OCI-LY1 (cell line): ENCODE data around the gene CD93.

Source experiments
- H2AFZ ChIP-seq: fragments of 200-600 bp; sonication (generic), shearing (Covaris generic); 2 replicates; pipeline ENCODE4 v1.6.0; 2014; ENCODE audit warnings: antibody characterized with exemption, mild to moderate bottlenecking, low read length
- H3F3A ChIP-seq: fragments of 200-600 bp; sonication (generic), shearing (Covaris generic); 2 replicates; pipeline ENCODE4 v1.6.0; 2014; ENCODE audit warnings: mild to moderate bottlenecking, antibody characterized with exemption, low read length, moderate library complexity; ENCODE audit not compliant: insufficient read depth
- H3K27ac ChIP-seq: fragments of 200-600 bp; sonication (generic); 2 replicates; pipeline ENCODE4 v1.5.1; 2014; ENCODE audit warnings: low read length, mixed run types, mild to moderate bottlenecking, low read depth; ENCODE audit not compliant: poor library complexity, severe bottlenecking
- H3K27me3 ChIP-seq: fragments of 200-600 bp; sonication (generic); 2 replicates; pipeline ENCODE4 v1.6.0; 2014; ENCODE audit warnings: antibody characterized with exemption, mild to moderate bottlenecking, low read length, moderate library complexity; ENCODE audit not compliant: insufficient read depth
- H3K36me3 ChIP-seq: fragments of 200-600 bp; sonication (generic); 2 replicates; pipeline ENCODE4 v1.6.1; 2014; ENCODE audit warnings: mild to moderate bottlenecking, antibody characterized with exemption, low read length, moderate library complexity, mixed read lengths; ENCODE audit not compliant: insufficient read depth
- H3K4me1 ChIP-seq: fragments of 200-600 bp; sonication (generic); 2 replicates; pipeline ENCODE4 v1.5.1; 2014; ENCODE audit warnings: mild to moderate bottlenecking, low read length, moderate library complexity; ENCODE audit not compliant: insufficient read depth, severe bottlenecking
- H3K4me2 ChIP-seq: fragments of 200-600 bp; sonication (generic), shearing (Covaris generic); 2 replicates; pipeline ENCODE4 v1.6.1; 2014; ENCODE audit warnings: low read length
- H3K4me3 ChIP-seq: fragments of 200-600 bp; sonication (generic); 2 replicates; pipeline ENCODE4 v1.5.1; 2014; ENCODE audit warnings: low read length, low read depth, mild to moderate bottlenecking, mixed read lengths; ENCODE audit not compliant: poor library complexity, severe bottlenecking
- H3K79me2 ChIP-seq: fragments of 200-600 bp; shearing (Covaris generic); 2 replicates; pipeline ENCODE4 v1.6.1; 2016; ENCODE audit warnings: mixed run types, low read length, mixed read lengths; ENCODE audit not compliant: insufficient read depth
- H3K9ac ChIP-seq: fragments of 200-600 bp; sonication (generic), shearing (Covaris generic); 2 replicates; pipeline ENCODE4 v1.6.1; 2014; ENCODE audit warnings: mild to moderate bottlenecking, low read length, mixed read lengths
- H3K9me2 ChIP-seq: fragments of 200-600 bp; sonication (generic), shearing (Covaris generic); 2 replicates; pipeline ENCODE4 v1.6.1; 2014; ENCODE audit warnings: low read depth, mild to moderate bottlenecking, low read length, mixed read lengths
- H3K9me3 ChIP-seq: fragments of 200-600 bp; shearing (Covaris generic); 2 replicates; pipeline ENCODE4 v1.6.1; 2014; ENCODE audit warnings: low read length, mixed read lengths
- H4K20me1 ChIP-seq: fragments of 200-600 bp; sonication (generic), shearing (Covaris generic); 2 replicates; pipeline ENCODE4 v1.6.0; 2016; ENCODE audit warnings: mild to moderate bottlenecking, low read length; ENCODE audit not compliant: insufficient read depth
- EZH2 ChIP-seq: fragments of 200-600 bp; sonication (generic), shearing (Covaris generic); IDR thresholded peaks from 2 replicates; pipeline ENCODE4 v1.8.0; 2017; ENCODE audit warnings: borderline replicate concordance, mixed run types, mild to moderate bottlenecking, antibody characterized with exemption, low read length, moderate library complexity, mixed read lengths
- TF ChIP-seq, protein P1 (sequence below): fragments of 200-600 bp; sonication (generic), shearing (Covaris generic); IDR thresholded peaks from 2 replicates; pipeline ENCODE4 v1.5.1; 2017; ENCODE audit warnings: mild to moderate bottlenecking, antibody characterized with exemption, low read length, moderate library complexity, mixed read lengths

CD93 gene

GRCh38 chr20:23081263-23081819, 4.8 kb downstream of the CD93 start:
- Histone ChIP-seq H3K36me3 (no peaks in the 10 kb centered on the region), H3K9me3 (no peaks in the 10 kb centered on the region), H3K4me2 (no peak overlapping the region), H3K9ac (no peak overlapping the region), H3K27me3 (no peaks in the 10 kb centered on the region), H4K20me1 (no peaks in the 10 kb centered on the region), H3K4me1 (no peaks in the 10 kb centered on the region), H2AFZ (no peak overlapping the region), H3K4me3 (no peak overlapping the region), H3K27ac (no peak overlapping the region), H3K9me2 (no peaks in the 10 kb centered on the region), H3K79me2 (no peaks in the 10 kb centered on the region), H3F3A (no peaks in the 10 kb centered on the region)
- no peak for TF ChIP-seq EZH2
- TF ChIP-seq, protein P1, sequence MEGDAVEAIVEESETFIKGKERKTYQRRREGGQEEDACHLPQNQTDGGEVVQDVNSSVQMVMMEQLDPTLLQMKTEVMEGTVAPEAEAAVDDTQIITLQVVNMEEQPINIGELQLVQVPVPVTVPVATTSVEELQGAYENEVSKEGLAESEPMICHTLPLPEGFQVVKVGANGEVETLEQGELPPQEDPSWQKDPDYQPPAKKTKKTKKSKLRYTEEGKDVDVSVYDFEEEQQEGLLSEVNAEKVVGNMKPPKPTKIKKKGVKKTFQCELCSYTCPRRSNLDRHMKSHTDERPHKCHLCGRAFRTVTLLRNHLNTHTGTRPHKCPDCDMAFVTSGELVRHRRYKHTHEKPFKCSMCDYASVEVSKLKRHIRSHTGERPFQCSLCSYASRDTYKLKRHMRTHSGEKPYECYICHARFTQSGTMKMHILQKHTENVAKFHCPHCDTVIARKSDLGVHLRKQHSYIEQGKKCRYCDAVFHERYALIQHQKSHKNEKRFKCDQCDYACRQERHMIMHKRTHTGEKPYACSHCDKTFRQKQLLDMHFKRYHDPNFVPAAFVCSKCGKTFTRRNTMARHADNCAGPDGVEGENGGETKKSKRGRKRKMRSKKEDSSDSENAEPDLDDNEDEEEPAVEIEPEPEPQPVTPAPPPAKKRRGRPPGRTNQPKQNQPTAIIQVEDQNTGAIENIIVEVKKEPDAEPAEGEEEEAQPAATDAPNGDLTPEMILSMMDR, result no peak

DNA sequence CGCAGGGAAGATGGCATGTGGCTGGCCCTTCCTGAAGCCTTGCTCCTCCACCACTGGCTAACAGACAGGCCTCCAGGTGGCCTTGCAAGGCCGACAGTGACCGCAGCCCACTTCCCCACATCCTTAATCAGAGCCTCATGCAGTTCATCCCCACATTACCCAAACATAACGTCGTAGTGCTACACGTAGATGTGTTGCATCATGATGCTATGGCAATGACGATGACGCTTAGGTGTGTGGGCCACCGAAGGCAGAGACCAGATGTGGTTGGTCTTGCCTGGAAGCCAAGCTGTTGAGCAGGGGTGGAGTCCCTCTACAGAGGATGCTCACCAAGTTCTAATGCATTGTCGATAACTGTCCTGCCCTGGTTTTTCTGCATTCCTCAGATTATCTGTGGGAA, 5.6 kb downstream of the CD93 start:
- no peak overlapping the region for H3K9ac ChIP-seq
- H3K9me2 ChIP-seq, result no peaks in the 10 kb centered on the region
- H3F3A ChIP-seq, result no peaks in the 10 kb centered on the region
- H3K27ac ChIP-seq, result no peak overlapping the region
- H3K4me2 ChIP-seq, result no peak overlapping the region
- no peak overlapping the region for H2AFZ ChIP-seq
- no peaks in the 10 kb centered on the region for H3K36me3 ChIP-seq
- H3K4me3 ChIP-seq, result no peak overlapping the region
- no peaks in the 10 kb centered on the region for H3K4me1 ChIP-seq
- H3K79me2 ChIP-seq, result no peaks in the 10 kb centered on the region
- TF ChIP-seq, protein P1, result no peak
- TF ChIP-seq EZH2, result no peak
- H4K20me1 ChIP-seq, result no peaks in the 10 kb centered on the region
- no peaks in the 10 kb centered on the region for H3K9me3 ChIP-seq
- H3K27me3 ChIP-seq, result no peaks in the 10 kb centered on the region

DNA sequence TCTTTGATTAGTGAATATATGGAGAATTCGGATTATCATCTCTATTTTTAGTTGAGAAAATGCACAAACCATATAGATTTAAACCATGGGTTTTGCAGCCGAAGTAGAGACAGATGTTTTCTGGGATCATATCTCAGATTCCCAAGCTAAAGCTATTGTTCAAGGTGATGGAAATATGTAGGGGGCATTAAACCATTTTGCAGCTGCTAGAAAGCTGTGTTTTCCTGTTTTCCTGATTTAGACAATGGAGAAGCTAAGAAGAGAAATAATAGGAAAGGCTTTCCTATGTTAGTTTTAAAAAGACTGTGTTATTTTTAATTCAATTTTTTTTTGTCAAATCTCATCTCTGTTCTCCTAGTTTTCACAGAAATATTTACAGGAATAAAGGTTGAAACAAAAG, 6.2 kb downstream of the CD93 start:
- no peak overlapping the region for H3K4me3 ChIP-seq
- TF ChIP-seq, protein P1, result no peak
- no peak for TF ChIP-seq EZH2

More for the DNA sequence above, 6.2 kb downstream of the CD93 start:
- no peaks in the 10 kb centered on the region for H3K36me3 ChIP-seq
- no peaks in the 10 kb centered on the region for H3K27me3 ChIP-seq
- H3K4me2 ChIP-seq, result no peak overlapping the region
- no peaks in the 10 kb centered on the region for H3F3A ChIP-seq
- H3K9me2 ChIP-seq, result no peaks in the 10 kb centered on the region
- H3K9ac ChIP-seq, result no peak overlapping the region
- no peaks in the 10 kb centered on the region for H3K79me2 ChIP-seq
- H3K9me3 ChIP-seq, result no peaks in the 10 kb centered on the region
- no peaks in the 10 kb centered on the region for H3K4me1 ChIP-seq
- H3K27ac ChIP-seq, result no peak overlapping the region
- no peaks in the 10 kb centered on the region for H4K20me1 ChIP-seq
- H2AFZ ChIP-seq, result no peak overlapping the region
